Measurements from ENCODE around the gene PDE11A.

GRCh38 chr2:177703159-177703558 lies 369.4 kb downstream of the PDE11A start:
- no peak for TF ChIP-seq CTCF (IDR thresholded peaks at IDR 0.05; ENCODE audit: borderline replicate concordance, extremely low read depth, low read length, poor library complexity, severe bottlenecking)
- no peak for TF ChIP-seq EZH2 (IDR thresholded peaks at IDR 0.05; ENCODE audit: borderline replicate concordance, low read depth, low read length, severe bottlenecking)

Data from DND-41 (cell line).